Muscle of leg (tissue), 11 donors: ENCODE measurements around the gene DPYD. TPM values are rescaled to one million over a fixed set of nuclear protein-coding genes. Genes with fewer than 3 reads are reported as not detected.

Experiments
- DNase-seq: peaks from one replicate; pipeline ENCODE4 v3.0.0; 2013
- H3K27ac ChIP-seq: one replicate; pipeline ENCODE4 v1.5.1; 2013; ENCODE audit warnings: mild to moderate bottlenecking, low read length, control low read depth
- H3K27me3 ChIP-seq: one replicate; pipeline ENCODE4 v1.6.1; 2013; ENCODE audit warnings: low read length; ENCODE audit not compliant: control insufficient read depth, insufficient read depth
- H3K36me3 ChIP-seq: one replicate; pipeline ENCODE4 v1.6.1; 2013; ENCODE audit warnings: low read length; ENCODE audit not compliant: control insufficient read depth, insufficient read depth
- H3K4me1 ChIP-seq: one replicate; pipeline ENCODE4 v1.6.1; 2013; ENCODE audit warnings: low read length; ENCODE audit not compliant: control insufficient read depth, insufficient read depth
- H3K4me3 ChIP-seq: one replicate; pipeline ENCODE4 v1.5.1; 2013; ENCODE audit warnings: low read length, control low read depth
- H3K9me3 ChIP-seq: replicated peaks from 2 replicates; pipeline ENCODE4 v1.6.1; 2013; ENCODE audit warnings: low read depth, low read length; ENCODE audit not compliant: control insufficient read depth
- WGBS: methylation state at CpG from one replicate; pipeline ENCODE4 v1.1.5; 2013; ENCODE audit warnings: missing lambda C conversion rate; ENCODE audit not compliant: insufficient coverage; 5-methylcytosine and 5-hydroxymethylcytosine counted together
- polyA plus RNA-seq, 8 donors: library from polyadenylated mRNA; unstranded; fragments of 120-200 nt; gene quantifications; one replicate each; pipeline versions ENCODE4 v1.2.1 to v1.2.3, GENCODE V29; 2013; ENCODE audit warnings: inconsistent platforms in 1 of 8, low replicate concordance in 1 of 8; ENCODE audit not compliant: insufficient read length in 8 of 8, insufficient read depth in 1 of 8
- total RNA-seq: library from RNA; stranded (reverse); fragments of 120-200 nt; gene quantifications from one replicate; pipeline ENCODE4 v1.2.4, GENCODE V29; 2013

The DPYD gene
- total and polyA plus RNA-seq, 9 donors, result 7.3 to 14.7 (median 9.8) TPM

- Histone ChIP-seq H3K27ac (no peak overlapping the region), H3K27me3 (no peaks in the 10 kb centered on the region), H3K36me3 (no peaks in the 10 kb centered on the region), H3K4me3 (no peak overlapping the region), H3K9me3 (no peaks in the 10 kb centered on the region), H3K4me1 (no peaks in the 10 kb centered on the region)
- 82% methylated on average over 2 of the region's 2 CpGs for WGBS
- no peak for DNase-seq
These were observed 468.9 kb downstream of the DPYD start for GRCh38 chr1:97451944-97452343.

GRCh38 chr1:97451046-97451826 lies 469.6 kb downstream of the DPYD start:
- Histone ChIP-seq H3K27ac (no peak overlapping the region), H3K9me3 (no peaks in the 10 kb centered on the region), H3K4me3 (no peak overlapping the region), H3K27me3 (no peaks in the 10 kb centered on the region), H3K4me1 (no peaks in the 10 kb centered on the region), H3K36me3 (no peaks in the 10 kb centered on the region)
- 68% methylated on average over 4 of the region's 7 CpGs for WGBS
- DNase-seq, result no peak

- Histone ChIP-seq H3K27ac (no peak overlapping the region), H3K9me3 (no peaks in the 10 kb centered on the region), H3K36me3 (no peaks in the 10 kb centered on the region), H3K27me3 (no peaks in the 10 kb centered on the region), H3K4me3 (no peak overlapping the region), H3K4me1 (no peaks in the 10 kb centered on the region)
- DNase-seq, result no peak
These were observed 478.9 kb downstream of the DPYD start for GRCh38 chr1:97441966-97442365.

DNA sequence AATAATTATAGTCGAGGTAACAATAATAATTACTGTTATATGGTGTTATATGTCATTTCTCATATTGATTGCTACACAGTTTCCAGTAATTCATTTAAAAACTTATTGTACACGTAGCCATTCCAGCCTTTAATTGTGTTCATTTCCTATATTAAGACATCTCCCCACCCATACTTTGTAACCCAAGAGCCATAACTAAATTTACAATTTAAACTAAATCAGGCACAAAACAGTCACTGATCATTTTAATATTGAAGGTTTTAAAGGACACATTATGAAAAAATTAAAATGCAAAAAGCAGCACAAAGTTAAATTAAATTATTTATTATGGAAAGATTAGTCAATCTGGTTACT lies 487.0 kb downstream of the DPYD start:
- no peaks in the 10 kb centered on the region for H3K36me3 ChIP-seq
- no peak for DNase-seq
- H3K4me1 ChIP-seq, result peaks cover 4% of the 10 kb centered on the region
- no peaks in the 10 kb centered on the region for H3K27me3 ChIP-seq
- WGBS, result no CpG with 5 or more reads among the region's 2 CpGs
- H3K9me3 ChIP-seq, result no peaks in the 10 kb centered on the region
- no peak overlapping the region for H3K27ac ChIP-seq
- H3K4me3 ChIP-seq, result no peak overlapping the region

GRCh38 chr1:97433094-97433823 lies 487.6 kb downstream of the DPYD start:
- H3K27me3 ChIP-seq, result no peaks in the 10 kb centered on the region
- no CpG with 5 or more reads among the region's 2 CpGs for WGBS
- peaks cover 4% of the 10 kb centered on the region for H3K4me1 ChIP-seq
- H3K9me3 ChIP-seq, result no peaks in the 10 kb centered on the region
- no peak overlapping the region for H3K4me3 ChIP-seq
- H3K36me3 ChIP-seq, result no peaks in the 10 kb centered on the region
- peak; percentile 93 for DNase-seq
- peak overlapping the region; percentile 59 for H3K27ac ChIP-seq

GRCh38 chr1:97427371-97427770 lies 493.5 kb downstream of the DPYD start:
- no peaks in the 10 kb centered on the region for H3K4me1 ChIP-seq
- 88% methylated on average over 1 of the region's 3 CpGs for WGBS
- H3K4me3 ChIP-seq, result no peak overlapping the region
- no peaks in the 10 kb centered on the region for H3K9me3 ChIP-seq
- DNase-seq, result no peak
- no peak overlapping the region for H3K27ac ChIP-seq
- no peaks in the 10 kb centered on the region for H3K36me3 ChIP-seq
- H3K27me3 ChIP-seq, result no peaks in the 10 kb centered on the region

DNA sequence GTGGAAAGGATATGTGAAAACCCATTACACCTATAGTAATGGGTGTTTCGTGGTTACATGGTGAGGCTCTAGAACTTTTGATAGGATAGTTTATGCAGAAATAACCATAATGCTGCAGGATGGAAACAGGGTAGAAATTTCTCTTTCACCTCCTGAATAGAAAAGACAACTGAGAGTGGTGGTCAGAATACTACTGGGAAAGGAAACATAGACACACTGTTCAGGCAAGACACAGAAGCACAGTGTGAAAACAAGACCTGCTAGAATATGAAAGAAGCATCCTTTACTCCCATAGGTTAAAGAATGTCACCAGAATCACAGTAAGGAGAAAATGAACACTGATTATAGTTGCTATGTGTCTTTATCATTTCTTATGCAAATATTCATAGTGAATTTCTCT lies 496.6 kb downstream of the DPYD start:
- no CpG with 5 or more reads among the region's 1 CpG for WGBS
- Histone ChIP-seq H3K36me3 (no peaks in the 10 kb centered on the region), H3K4me1 (no peaks in the 10 kb centered on the region), H3K27me3 (no peaks in the 10 kb centered on the region), H3K9me3 (no peaks in the 10 kb centered on the region), H3K27ac (no peak overlapping the region), H3K4me3 (no peak overlapping the region)
- DNase-seq, result no peak

DNA sequence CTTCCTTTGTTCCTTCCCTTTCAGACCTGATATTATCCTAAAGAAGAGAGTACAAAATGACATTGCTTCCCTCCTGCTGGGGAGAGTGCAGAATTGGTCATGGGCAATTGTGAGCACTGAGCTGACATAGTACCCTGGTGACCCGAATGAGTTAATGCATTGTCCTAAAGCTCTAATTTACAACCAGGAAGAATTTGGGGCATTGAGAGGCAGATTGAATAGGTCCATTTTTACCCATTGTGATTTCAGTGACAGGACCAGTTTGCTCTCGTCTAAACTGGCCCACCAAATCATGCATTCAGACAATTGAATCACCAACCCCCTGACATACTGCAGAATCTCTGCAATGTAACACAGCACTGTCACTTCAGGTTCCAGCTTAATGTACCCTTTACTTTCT lies 497.4 kb downstream of the DPYD start:
- H3K27me3 ChIP-seq, result no peaks in the 10 kb centered on the region
- 65% methylated on average over 2 of the region's 2 CpGs for WGBS
- H3K36me3 ChIP-seq, result no peaks in the 10 kb centered on the region
- H3K4me3 ChIP-seq, result no peak overlapping the region
- DNase-seq, result no peak
- no peak overlapping the region for H3K27ac ChIP-seq
- no peaks in the 10 kb centered on the region for H3K9me3 ChIP-seq
- no peaks in the 10 kb centered on the region for H3K4me1 ChIP-seq

- Histone ChIP-seq H3K27ac (no peak overlapping the region), H3K36me3 (no peaks in the 10 kb centered on the region), H3K9me3 (no peaks in the 10 kb centered on the region), H3K4me3 (no peak overlapping the region), H3K4me1 (no peaks in the 10 kb centered on the region), H3K27me3 (no peaks in the 10 kb centered on the region)
- no peak for DNase-seq
These were observed 503.2 kb downstream of the DPYD start for GRCh38 chr1:97417661-97418060.

DNA sequence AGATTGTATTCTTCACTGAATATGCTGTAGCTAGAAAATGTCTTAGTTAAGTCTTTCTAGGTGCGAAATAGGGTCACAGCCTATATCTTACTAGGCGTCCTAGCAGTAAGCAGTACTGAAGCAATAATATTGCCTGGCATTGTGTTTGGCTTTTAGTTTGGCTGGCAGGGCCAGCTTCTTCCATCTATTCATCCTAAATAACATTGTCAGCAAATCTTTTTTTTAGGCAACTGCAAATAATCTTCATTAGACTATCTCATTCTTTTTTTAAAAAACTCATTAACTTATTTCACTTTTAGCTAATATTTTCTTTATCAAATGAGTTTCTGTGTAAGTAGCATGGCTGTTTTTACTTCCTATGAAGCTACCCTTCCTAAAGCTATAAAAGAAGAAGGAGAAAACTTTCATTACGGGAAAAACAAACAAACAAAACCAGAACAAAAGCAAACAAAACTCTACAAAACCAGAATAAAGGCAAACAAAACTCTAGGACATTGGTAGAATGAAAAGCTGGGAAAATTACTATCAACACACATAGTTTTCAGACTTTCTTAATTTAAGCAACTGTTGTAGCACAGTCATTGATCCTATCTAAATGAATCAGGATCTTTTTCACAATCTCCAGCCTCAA lies 506.0 kb downstream of the DPYD start:
- DNase-seq, result no peak
- no peak overlapping the region for H3K4me3 ChIP-seq
- H3K9me3 ChIP-seq, result no peaks in the 10 kb centered on the region
- no peaks in the 10 kb centered on the region for H3K27me3 ChIP-seq
- H3K27ac ChIP-seq, result no peak overlapping the region
- WGBS, result 90% methylated on average over 2 of the region's 3 CpGs
- H3K4me1 ChIP-seq, result no peaks in the 10 kb centered on the region
- H3K36me3 ChIP-seq, result no peaks in the 10 kb centered on the region
